Astrocyte (in vitro differentiated cells and primary cell): ENCODE measurements around the gene PSKH1. TPM values are rescaled to one million over a fixed set of nuclear protein-coding genes. Genes with fewer than 3 reads are reported as not detected.

Source experiments
- DNase-seq: peaks from one replicate; pipeline ENCODE4 v3.0.0-alpha.2; 2010; ENCODE audit warnings: low read depth
- FAIRE-seq: peaks from 2 replicates; lab custom pipeline; 2011; peaks lifted over from hg19 to GRCh38; lab: Jason Lieb, UNC
- H2AFZ ChIP-seq: 2 replicates; pipeline ENCODE4 v1.6.0; 2012; ENCODE audit warnings: low read depth, low read length, inconsistent platforms
- H3K27ac ChIP-seq: 2 replicates; pipeline ENCODE4 v1.5.1; 2011; ENCODE audit warnings: low read depth, low read length, inconsistent platforms
- H3K27me3 ChIP-seq: 2 replicates; pipeline ENCODE4 v1.6.0; 2011; ENCODE audit warnings: low read length, inconsistent platforms; ENCODE audit not compliant: insufficient read depth
- H3K36me3 ChIP-seq: 2 replicates; pipeline ENCODE4 v1.5.1; 2011; ENCODE audit warnings: low read length, inconsistent platforms; ENCODE audit not compliant: insufficient read depth
- H3K4me1 ChIP-seq: 2 replicates; pipeline ENCODE4 v1.5.1; 2011; ENCODE audit warnings: low read length, inconsistent platforms; ENCODE audit not compliant: insufficient read depth
- H3K4me2 ChIP-seq: 2 replicates; pipeline ENCODE4 v1.6.0; 2012; ENCODE audit warnings: low read length, inconsistent platforms
- H3K4me3 ChIP-seq: 2 replicates; pipeline ENCODE4 v1.5.1; 2011; ENCODE audit warnings: low read depth, mild to moderate bottlenecking, low read length, inconsistent platforms; ENCODE audit not compliant: insufficient read depth
- H3K79me2 ChIP-seq: 2 replicates; pipeline ENCODE4 v1.6.0; 2012; ENCODE audit warnings: mild to moderate bottlenecking, low read length, inconsistent platforms; ENCODE audit not compliant: insufficient read depth
- H3K9ac ChIP-seq: 2 replicates; pipeline ENCODE4 v1.6.0; 2012; ENCODE audit warnings: mild to moderate bottlenecking, low read length, inconsistent platforms
- H3K9me3 ChIP-seq: 2 replicates; pipeline ENCODE4 v1.5.1; 2012; ENCODE audit warnings: low read depth, mild to moderate bottlenecking, low read length, inconsistent platforms; ENCODE audit not compliant: insufficient read depth
- H4K20me1 ChIP-seq: 2 replicates; pipeline ENCODE4 v1.6.0; 2012; ENCODE audit warnings: low read length, inconsistent platforms; ENCODE audit not compliant: insufficient read depth
- H3K27ac Mint-ChIP-seq: one replicate; pipeline ENCODE4 v1.8.0; 2021; ENCODE audit warnings: mild to moderate bottlenecking, mixed read lengths; ENCODE audit not compliant: unreplicated experiment
- H3K27me3 Mint-ChIP-seq: one replicate; pipeline ENCODE4 v1.8.0; 2021; ENCODE audit warnings: low read depth, mixed read lengths; ENCODE audit not compliant: unreplicated experiment
- H3K36me3 Mint-ChIP-seq: one replicate; pipeline ENCODE4 v1.8.0; 2021; ENCODE audit warnings: low read depth, mixed read lengths; ENCODE audit not compliant: unreplicated experiment
- H3K4me1 Mint-ChIP-seq: one replicate; pipeline ENCODE4 v1.8.0; 2021; ENCODE audit warnings: low read depth, mixed read lengths; ENCODE audit not compliant: unreplicated experiment
- H3K4me3 Mint-ChIP-seq: one replicate; pipeline ENCODE4 v1.8.0; 2021; ENCODE audit warnings: mild to moderate bottlenecking, moderate library complexity, mixed read lengths; ENCODE audit not compliant: unreplicated experiment
- H3K9me3 Mint-ChIP-seq: one replicate; pipeline ENCODE4 v1.8.0; 2021; ENCODE audit warnings: mild to moderate bottlenecking, mixed read lengths; ENCODE audit not compliant: unreplicated experiment
- CTCF ChIP-seq: IDR thresholded peaks from 2 replicates; pipeline ENCODE4 v1.5.1; 2011; ENCODE audit warnings: low read depth, mild to moderate bottlenecking, inconsistent platforms, low read length, moderate library complexity; ENCODE audit not compliant: insufficient read depth
- EZH2 ChIP-seq: IDR thresholded peaks from 2 replicates; pipeline ENCODE4 v1.6.1; 2012; ENCODE audit warnings: mild to moderate bottlenecking, low read length, inconsistent platforms; ENCODE audit not compliant: insufficient read depth
- total RNA-seq: library from RNA; stranded (reverse); gene quantifications from 2 replicates; pipeline ENCODE4 v1.2.1, GENCODE V29; 2021

PSKH1 gene
- total RNA-seq, 1 donor from 2014 or later = 27.3 TPM

- no peaks in the 10 kb centered on the region for H3K9me3 Mint-ChIP-seq
- Histone ChIP-seq H2AFZ (no peak overlapping the region), H3K79me2 (peaks cover 13% of the 10 kb centered on the region), H3K4me1 (no peaks in the 10 kb centered on the region), H3K4me2 (no peak overlapping the region), H3K9me3 (no peaks in the 10 kb centered on the region), H3K4me3 (no peak overlapping the region), H3K27ac (no peak overlapping the region), H3K27me3 (no peaks in the 10 kb centered on the region), H3K9ac (no peak overlapping the region), H4K20me1 (peaks cover 89% of the 10 kb centered on the region), H3K36me3 (no peaks in the 10 kb centered on the region)
- no peak for FAIRE-seq
- DNase-seq = no peak
- no peak overlapping the region for H3K4me3 Mint-ChIP-seq
- peaks cover 9% of the 10 kb centered on the region for H3K4me1 Mint-ChIP-seq
- no peak for TF ChIP-seq CTCF
- no peak for TF ChIP-seq EZH2
- peaks cover 6% of the 10 kb centered on the region for H3K36me3 Mint-ChIP-seq
- no peaks in the 10 kb centered on the region for H3K27me3 Mint-ChIP-seq
- no peak overlapping the region for H3K27ac Mint-ChIP-seq
Measured at GRCh38 chr16:67924140-67924906, 31.3 kb downstream of the PSKH1 start.

GRCh38 chr16:67926181-67926750 lies 33.2 kb downstream of the PSKH1 start:
- Mint-ChIP-seq H3K27ac (no peak overlapping the region), H3K9me3 (no peaks in the 10 kb centered on the region), H3K4me1 (peaks cover 9% of the 10 kb centered on the region), H3K36me3 (peaks cover 16% of the 10 kb centered on the region), H3K27me3 (no peaks in the 10 kb centered on the region), H3K4me3 (no peak overlapping the region)
- H3K4me3 ChIP-seq = no peak overlapping the region
- H3K27me3 ChIP-seq = no peaks in the 10 kb centered on the region
- no peak overlapping the region for H3K27ac ChIP-seq
- FAIRE-seq = no peak
- no peaks in the 10 kb centered on the region for H3K4me1 ChIP-seq
- H2AFZ ChIP-seq = no peak overlapping the region
- TF ChIP-seq EZH2 = no peak
- no peak for TF ChIP-seq CTCF
- H4K20me1 ChIP-seq = peaks cover 73% of the 10 kb centered on the region
- H3K36me3 ChIP-seq = peaks cover 3% of the 10 kb centered on the region
- peaks cover 6% of the 10 kb centered on the region for H3K79me2 ChIP-seq
- no peak overlapping the region for H3K9ac ChIP-seq
- DNase-seq = no peak
- no peaks in the 10 kb centered on the region for H3K9me3 ChIP-seq
- H3K4me2 ChIP-seq = no peak overlapping the region
